HEK293 (cell line): ENCODE results near the gene MYO1G.

ENCODE experiments used
- CTCF ChIA-PET: fragments of 350-600 bp; formaldehyde crosslinking; extraction: SDS; loops from one replicate; lab custom pipeline; 2021; ENCODE audit warnings: antibody characterized with exemption; lab: Yijun Ruan, JAX
- POLR2A ChIA-PET: fragments of 300-600 bp; formaldehyde crosslinking; extraction: SDS; loops from one replicate; lab custom pipeline; 2020; ENCODE audit warnings: antibody characterized with exemption, inconsistent platforms; lab: Yijun Ruan, JAX
- H3K27ac ChIP-seq: fragments of 200-500 bp; sonication (Bioruptor generic); 2 replicates; pipeline ENCODE4 v1.5.1; 2014; ENCODE audit warnings: low read depth, low read length, control low read depth, inconsistent platforms; ENCODE audit errors: extremely low read depth
- H3K36me3 ChIP-seq, 2 experiments: fragments of 200-500 bp in 1 of 2; sonication (Bioruptor generic) in 1 of 2; 1 replicate in 1 of 2; 2 replicates in 1 of 2; pipeline ENCODE4 v1.5.1; 2014 to 2017; ENCODE audit warnings: inconsistent platforms in 2 of 2, low read length in 2 of 2; ENCODE audit not compliant: control insufficient read depth in 2 of 2, insufficient read depth in 1 of 2
- H3K4me1 ChIP-seq: fragments of 200-500 bp; sonication (Bioruptor generic); 2 replicates; pipeline ENCODE4 v1.5.1; 2014; ENCODE audit warnings: mild to moderate bottlenecking, low read length, inconsistent platforms; ENCODE audit not compliant: control insufficient read depth, insufficient read depth
- H3K4me3 ChIP-seq: 2 replicates; pipeline ENCODE4 v1.5.1; 2011; ENCODE audit warnings: low read depth, mild to moderate bottlenecking, control low read depth, low read length, moderate library complexity
- H3K9me3 ChIP-seq: fragments of 200-500 bp; sonication (Bioruptor generic); 2 replicates; pipeline ENCODE4 v1.5.1; 2014; ENCODE audit warnings: low read depth, low read length, inconsistent platforms; ENCODE audit not compliant: control insufficient read depth, insufficient read depth
- AEBP2 ChIP-seq: fragments of 450-650 bp; formaldehyde crosslinking; IDR thresholded peaks from 2 replicates; pipeline ENCODE4 v1.5.1; 2016; ENCODE audit warnings: missing biosample characterization, missing genetic modification characterization, borderline replicate concordance
- FEZF1 ChIP-seq: fragments of 450-650 bp; formaldehyde crosslinking; IDR thresholded peaks from 2 replicates; pipeline ENCODE4 v1.5.1; 2016; ENCODE audit warnings: missing biosample characterization, missing genetic modification characterization
- KLF1 ChIP-seq: fragments of 450-650 bp; formaldehyde crosslinking; IDR thresholded peaks from 2 replicates; pipeline ENCODE4 v1.5.1; 2016; ENCODE audit warnings: missing biosample characterization, missing genetic modification characterization
- MYNN ChIP-seq: fragments of 450-650 bp; formaldehyde crosslinking; IDR thresholded peaks from 2 replicates; pipeline ENCODE4 v1.5.1; 2016; ENCODE audit warnings: missing biosample characterization, missing genetic modification characterization, borderline replicate concordance
- OSR2 ChIP-seq: fragments of 450-650 bp; formaldehyde crosslinking; IDR thresholded peaks from 2 replicates; pipeline ENCODE4 v1.5.1; 2016; ENCODE audit warnings: missing biosample characterization, missing genetic modification characterization
- ZBTB21 ChIP-seq: fragments of 450-650 bp; formaldehyde crosslinking; IDR thresholded peaks from 2 replicates; pipeline ENCODE4 v1.5.1; 2017; ENCODE audit warnings: missing biosample characterization, missing genetic modification characterization
- ZFP41 ChIP-seq: fragments of 450-650 bp; formaldehyde crosslinking; IDR thresholded peaks from 2 replicates; pipeline ENCODE4 v1.5.1; 2016; ENCODE audit warnings: missing biosample characterization, missing genetic modification characterization, borderline replicate concordance
- ZNF138 ChIP-seq: fragments of 450-650 bp; formaldehyde crosslinking; IDR thresholded peaks from 2 replicates; pipeline ENCODE4 v1.5.1; 2016; ENCODE audit warnings: missing biosample characterization, missing genetic modification characterization, borderline replicate concordance
- ZNF140 ChIP-seq: fragments of 450-650 bp; formaldehyde crosslinking; IDR thresholded peaks from 2 replicates; pipeline ENCODE4 v1.5.1; 2016; ENCODE audit warnings: missing biosample characterization, missing genetic modification characterization
- ZNF146 ChIP-seq: fragments of 450-650 bp; formaldehyde crosslinking; IDR thresholded peaks from 2 replicates; pipeline ENCODE4 v1.5.1; 2016; ENCODE audit warnings: missing biosample characterization, missing genetic modification characterization
- ZNF169 ChIP-seq: fragments of 450-650 bp; formaldehyde crosslinking; IDR thresholded peaks from 2 replicates; pipeline ENCODE4 v1.5.1; 2016; ENCODE audit warnings: missing biosample characterization, missing genetic modification characterization
- ZNF18 ChIP-seq: fragments of 450-650 bp; formaldehyde crosslinking; IDR thresholded peaks from 2 replicates; pipeline ENCODE4 v1.5.1; 2016; ENCODE audit warnings: missing biosample characterization, missing genetic modification characterization
- ZNF2 ChIP-seq: fragments of 450-650 bp; formaldehyde crosslinking; IDR thresholded peaks from 2 replicates; pipeline ENCODE4 v1.5.1; 2016; ENCODE audit warnings: missing biosample characterization, missing genetic modification characterization
- ZNF26 ChIP-seq: fragments of 450-650 bp; formaldehyde crosslinking; IDR thresholded peaks from 2 replicates; pipeline ENCODE4 v1.5.1; 2016; ENCODE audit warnings: missing biosample characterization, missing genetic modification characterization
- ZNF292 ChIP-seq: fragments of 450-650 bp; formaldehyde crosslinking; IDR thresholded peaks from 2 replicates; pipeline ENCODE4 v1.5.1; 2016; ENCODE audit warnings: low read depth, missing biosample characterization, missing genetic modification characterization, borderline replicate concordance
- ZNF449 ChIP-seq: fragments of 450-650 bp; formaldehyde crosslinking; IDR thresholded peaks from 2 replicates; pipeline ENCODE4 v1.5.1; 2017; ENCODE audit warnings: missing biosample characterization, mild to moderate bottlenecking, missing genetic modification characterization, moderate library complexity
- ZNF473 ChIP-seq: fragments of 450-650 bp; formaldehyde crosslinking; IDR thresholded peaks from 2 replicates; pipeline ENCODE4 v1.5.1; 2017; ENCODE audit warnings: missing biosample characterization, missing genetic modification characterization
- ZNF645 ChIP-seq: fragments of 450-650 bp; formaldehyde crosslinking; IDR thresholded peaks from 2 replicates; pipeline ENCODE4; 2016; ENCODE audit warnings: missing biosample characterization, missing genetic modification characterization
- ZNF792 ChIP-seq: fragments of 450-650 bp; formaldehyde crosslinking; IDR thresholded peaks from 2 replicates; pipeline ENCODE4 v1.5.1; 2016; ENCODE audit warnings: missing biosample characterization, missing genetic modification characterization

Gene MYO1G

GRCh38 chr7:44943631-44944030, 35.2 kb downstream of the MYO1G start:
- CTCF ChIA-PET, result interaction anchor here (0.7 kb wide), 1 partner anchor 311 kb away, joined by 3 read pairs; no protein-coding TSS in a partner anchor
- Histone ChIP-seq H3K27ac (no peak overlapping the region), H3K9me3 (no peaks in the 10 kb centered on the region), H3K4me3 (no peak overlapping the region), H3K4me1 (no peaks in the 10 kb centered on the region), H3K36me3 (no peaks in the 10 kb centered on the region)
- POLR2A ChIA-PET, result interaction anchor here (0.6 to 0.7 kb wide), 2 partner anchors 42 to 208 kb away, joined by 3 to 4 read pairs; no protein-coding TSS in a partner anchor
- TF ChIP-seq FEZF1 (tag by site-specific recombination), result no peak
- no peak for TF ChIP-seq KLF1 (tag by site-specific recombination)
- no peak for TF ChIP-seq OSR2 (tag by site-specific recombination)
- no peak for TF ChIP-seq ZNF792 (tag by site-specific recombination)

GRCh38 chr7:44937426-44937825, 41.4 kb downstream of the MYO1G start:
- POLR2A ChIA-PET, result no interaction called here

GRCh38 chr7:44936322-44936721, 42.5 kb downstream of the MYO1G start:
- no peak for TF ChIP-seq ZNF138
- TF ChIP-seq ZFP41 (tag by site-specific recombination), result no peak
- TF ChIP-seq ZNF645 (tag by site-specific recombination), result no peak
- TF ChIP-seq ZNF140 (tag by site-specific recombination), result no peak
- TF ChIP-seq ZNF146 (tag by site-specific recombination), result no peak
- ChIA-PET CTCF (interaction anchor here (0.7 to 1.6 kb wide), 2 partner anchors 82 to 200 kb away, joined by 3 to 5 read pairs; no protein-coding TSS in a partner anchor), POLR2A (interaction anchor here (0.7 kb wide), 1 partner anchor 95 kb away, joined by 3 read pairs; no protein-coding TSS in a partner anchor)
- no peak overlapping the region for H3K27ac ChIP-seq
- H3K4me3 ChIP-seq, result no peak overlapping the region
- H3K4me1 ChIP-seq, result no peaks in the 10 kb centered on the region
- no peaks in the 10 kb centered on the region for H3K36me3 ChIP-seq
- no peaks in the 10 kb centered on the region for H3K9me3 ChIP-seq

More at GRCh38 chr7:44937426-44937825, 41.4 kb downstream of the MYO1G start:
- Histone ChIP-seq H3K27ac (no peak overlapping the region), H3K9me3 (no peaks in the 10 kb centered on the region), H3K4me1 (no peaks in the 10 kb centered on the region), H3K36me3 (no peaks in the 10 kb centered on the region), H3K4me3 (no peak overlapping the region)
- TF ChIP-seq ZNF18 (tag by site-specific recombination) (no peak), ZNF449 (no peak), ZNF292 (no peak), ZNF473 (tag by site-specific recombination) (no peak), ZBTB21 (no peak), ZNF169 (tag by site-specific recombination) (no peak)
- CTCF ChIA-PET, result no interaction called here

- ChIA-PET POLR2A (no interaction called here), CTCF (interaction anchor here (1.6 kb wide), 1 partner anchor 201 kb away, joined by 5 read pairs; no protein-coding TSS in a partner anchor)
- Histone ChIP-seq H3K27ac (no peak overlapping the region), H3K4me3 (no peak overlapping the region), H3K9me3 (no peaks in the 10 kb centered on the region), H3K4me1 (no peaks in the 10 kb centered on the region), H3K36me3 (no peaks in the 10 kb centered on the region)
- TF ChIP-seq ZNF26 (no peak), MYNN (no peak), ZNF2 (no peak), AEBP2 (tag by site-specific recombination) (no peak)
Observed at GRCh38 chr7:44935583-44935982, 43.2 kb downstream of the MYO1G start.
